Stimulated activated CD8-positive, alpha-beta memory T cell treated with anti-CD3 and anti-CD28 coated beads, Interleukin-15, amount 100 ng/mL, for 4 hours (primary cell): ENCODE measurements around the gene MACROD2.

ENCODE experiments used
- DNase-seq, 2 donors: peaks; one replicate each; pipeline ENCODE4 v3.0.0-alpha.2; 2020; ENCODE audit warnings: low read depth in 2 of 2

MACROD2 gene

DNA sequence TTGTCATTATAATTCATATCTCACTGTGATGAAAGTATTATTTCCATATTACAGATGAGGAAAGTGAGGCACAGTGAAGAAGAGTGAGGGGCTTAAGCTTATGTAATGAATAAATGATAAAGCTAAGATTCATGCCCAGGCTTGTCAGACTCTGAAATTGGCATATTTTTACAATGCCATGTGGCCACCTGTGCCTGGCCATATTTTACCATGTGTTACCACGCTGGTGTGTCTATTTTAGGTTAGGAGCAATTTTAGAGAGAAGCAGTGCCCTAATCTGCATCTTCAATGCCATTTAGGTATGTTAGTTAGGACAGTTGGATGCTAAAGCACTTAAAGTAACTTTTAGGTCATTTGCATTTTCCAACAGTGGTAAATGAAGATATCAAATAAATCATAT, 530.1 kb downstream of the MACROD2 start:
- DNase-seq, result no peak

DNA sequence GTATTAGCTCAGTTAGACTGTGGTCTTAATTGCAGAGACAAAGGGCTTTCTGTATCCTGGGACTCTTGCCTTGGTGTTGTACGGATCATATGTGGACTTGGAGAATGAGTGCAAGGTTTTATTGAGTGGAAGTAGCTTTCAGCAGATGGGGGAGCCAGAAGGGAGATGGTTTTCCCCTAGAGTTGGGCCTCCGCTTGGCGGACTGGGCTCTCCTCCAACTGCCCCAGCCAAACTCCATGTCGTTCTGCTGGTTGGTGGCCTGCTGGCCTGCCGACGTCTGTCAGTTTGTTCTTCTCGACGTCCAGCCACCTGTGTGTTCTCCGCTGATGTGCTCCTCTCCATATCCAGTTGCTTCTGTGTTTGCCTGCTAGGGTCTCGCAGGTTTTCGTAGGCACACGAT, 531.6 kb downstream of the MACROD2 start:
- no peak for DNase-seq

DNA sequence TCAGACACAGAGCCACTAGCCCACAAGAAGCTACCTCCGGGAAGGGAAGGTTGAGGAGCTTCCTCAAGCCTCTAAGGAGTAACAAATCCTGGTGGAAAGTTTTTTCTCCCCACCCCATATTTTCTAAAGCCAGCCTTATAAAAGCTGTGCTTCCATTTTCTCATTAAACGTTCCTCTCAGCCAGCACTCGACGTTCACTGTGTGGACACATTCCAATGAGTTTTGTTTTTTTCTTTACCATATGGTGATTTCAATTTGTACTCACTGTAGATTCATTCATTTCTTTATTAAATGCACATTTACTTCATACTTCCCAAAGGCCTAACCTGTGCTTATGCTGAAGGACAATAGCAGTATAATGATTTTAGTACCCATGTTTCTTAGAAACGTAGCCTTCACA, 536.5 kb downstream of the MACROD2 start:
- no peak for DNase-seq

DNA sequence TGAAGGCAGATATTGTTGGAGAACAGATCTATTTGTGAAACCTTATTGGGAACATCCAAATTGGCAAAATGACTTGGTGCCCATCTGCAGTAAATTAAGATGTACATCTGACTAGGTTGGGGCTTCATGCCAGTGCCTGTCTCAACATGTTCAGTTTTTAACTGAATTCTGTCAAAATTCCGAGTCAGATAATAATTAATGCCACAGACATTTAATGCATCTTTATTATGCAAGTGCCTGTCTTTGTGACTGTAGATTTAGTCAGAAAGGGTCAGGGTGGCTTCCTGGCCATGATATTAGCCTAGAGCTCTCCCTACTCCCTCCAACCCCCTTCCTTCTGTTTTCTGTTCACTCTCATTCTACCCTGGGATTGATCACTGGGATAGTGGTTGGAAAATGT, 541.4 kb downstream of the MACROD2 start:
- no peak for DNase-seq

DNA sequence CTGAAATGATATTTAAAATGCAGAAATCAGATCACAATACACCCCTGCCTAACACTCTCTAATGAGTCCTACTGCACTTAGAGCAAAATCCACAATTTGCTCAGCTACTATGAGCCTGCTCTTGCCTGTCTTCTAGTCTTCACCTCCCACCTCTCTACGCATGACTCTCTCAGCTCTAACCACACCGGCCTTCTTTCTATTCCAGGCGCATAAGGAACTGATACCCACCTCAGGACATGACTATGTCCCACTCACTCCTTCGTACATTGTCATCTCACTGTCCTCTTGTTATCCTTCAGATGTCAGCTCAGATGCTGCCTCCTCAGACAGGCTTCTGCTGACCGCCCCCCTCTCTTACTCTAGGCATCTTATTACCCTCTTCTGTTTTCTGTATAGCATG, 543.1 kb downstream of the MACROD2 start:
- no peak for DNase-seq

DNA sequence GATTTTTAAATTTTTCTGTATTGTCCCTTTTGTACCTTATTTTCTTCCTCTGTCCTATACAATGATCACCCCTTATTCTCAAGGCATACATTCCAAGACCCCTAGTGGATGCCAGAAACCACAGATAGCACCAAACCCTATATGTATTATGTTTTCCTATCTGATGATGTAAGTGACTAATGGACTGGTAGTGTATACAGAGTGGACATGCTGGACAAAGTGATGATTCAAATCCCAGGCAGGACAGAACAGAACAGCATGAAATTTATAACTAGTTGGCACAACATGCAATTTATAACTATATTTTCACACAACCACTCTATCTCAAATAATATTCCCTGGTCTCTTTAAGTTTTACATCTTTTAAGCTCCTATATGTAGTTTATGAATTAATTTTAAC, 547.7 kb downstream of the MACROD2 start:
- no peak for DNase-seq

DNA sequence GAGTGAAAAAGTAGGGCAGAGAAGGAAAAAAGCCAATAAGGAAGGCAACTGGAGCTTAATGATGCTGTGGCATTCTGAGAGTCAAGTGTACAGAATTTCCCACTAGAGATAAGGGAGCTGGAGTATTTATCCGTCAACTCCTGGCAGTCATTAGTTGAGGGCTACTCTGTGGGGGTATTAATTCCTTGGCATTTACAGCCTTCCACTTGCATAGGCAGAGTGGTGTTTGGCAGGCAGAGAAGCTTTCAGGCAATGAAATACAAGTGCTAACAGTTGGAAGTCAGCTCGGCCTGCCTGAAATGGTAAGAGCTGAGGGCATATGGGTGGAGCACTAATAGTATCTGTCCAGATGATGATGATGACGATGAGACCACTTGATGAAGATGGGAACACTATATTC, 549.4 kb downstream of the MACROD2 start:
- no peak for DNase-seq

DNA sequence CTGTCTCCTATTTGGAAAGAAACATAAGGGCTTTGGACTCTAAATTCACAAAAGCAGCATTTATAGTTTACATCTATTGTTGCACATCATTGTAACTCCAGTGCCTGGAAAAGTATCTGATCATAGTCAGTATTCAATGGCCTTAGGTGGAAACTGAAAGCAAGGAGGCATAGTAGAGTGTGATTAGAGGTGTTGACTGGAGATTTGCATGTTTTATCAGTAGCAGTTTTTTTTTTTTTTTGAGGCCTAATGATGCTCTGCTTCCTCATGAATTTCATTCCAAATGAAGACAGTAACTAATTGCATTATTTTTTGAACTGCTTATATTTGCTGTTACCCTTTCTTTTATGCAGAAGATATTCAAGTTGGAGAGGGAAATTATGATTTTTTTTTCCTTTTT, 555.3 kb downstream of the MACROD2 start:
- DNase-seq, result no peak

DNA sequence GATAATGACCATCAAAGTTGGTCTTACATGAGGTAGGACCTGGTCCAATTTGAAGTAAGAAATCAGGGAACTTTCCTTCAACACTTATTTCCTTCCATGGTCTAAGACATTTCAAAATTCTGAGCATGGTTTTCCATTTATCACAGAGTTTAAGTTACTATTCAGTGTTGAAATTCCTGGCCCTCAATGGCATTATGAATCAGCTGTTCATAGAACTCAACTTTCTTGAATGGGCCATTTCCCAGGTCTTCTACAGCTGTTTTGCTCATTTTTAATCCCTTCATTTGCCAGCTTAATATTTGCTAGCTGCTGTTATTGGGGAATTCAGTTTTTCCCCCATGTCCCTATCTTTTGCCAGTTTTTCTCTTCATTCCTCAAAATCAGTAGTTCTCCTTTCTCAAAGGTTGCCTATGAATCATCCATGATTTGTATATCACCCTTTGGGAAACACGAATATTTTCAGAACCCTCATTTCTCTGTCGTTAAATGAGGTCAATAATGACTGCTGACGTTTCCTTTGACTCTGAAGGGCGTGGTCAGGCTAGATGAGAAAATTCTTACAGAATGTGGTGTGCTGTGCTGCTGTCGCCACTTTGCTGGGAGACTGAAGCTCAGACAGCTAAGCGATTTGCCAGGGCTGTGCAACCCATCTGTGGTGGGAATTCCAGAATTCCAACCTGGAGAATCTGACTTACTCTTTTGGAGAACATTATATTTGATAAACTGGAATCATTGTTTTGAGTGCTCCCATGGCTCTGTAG, 558.6 kb downstream of the MACROD2 start:
- DNase-seq, result no peak

DNA sequence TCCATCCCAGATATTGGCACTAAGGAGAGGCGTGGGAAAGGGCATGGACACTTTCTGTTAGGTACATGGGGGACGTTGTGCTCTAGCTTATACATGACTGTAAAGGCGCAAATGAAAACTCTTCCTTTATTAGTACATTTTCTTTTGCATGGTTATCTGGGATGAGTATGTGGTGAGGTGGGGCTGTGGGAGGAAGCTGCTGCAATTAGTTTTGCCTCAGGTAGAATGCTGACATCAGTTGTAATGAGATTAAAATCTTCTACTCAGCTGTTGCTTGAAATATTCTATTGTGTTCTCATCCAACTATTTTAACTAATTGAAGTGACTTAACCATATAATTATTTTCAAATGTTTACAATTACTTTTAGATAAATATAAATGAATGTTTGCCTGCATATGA, 560.4 kb downstream of the MACROD2 start:
- no peak for DNase-seq

DNA sequence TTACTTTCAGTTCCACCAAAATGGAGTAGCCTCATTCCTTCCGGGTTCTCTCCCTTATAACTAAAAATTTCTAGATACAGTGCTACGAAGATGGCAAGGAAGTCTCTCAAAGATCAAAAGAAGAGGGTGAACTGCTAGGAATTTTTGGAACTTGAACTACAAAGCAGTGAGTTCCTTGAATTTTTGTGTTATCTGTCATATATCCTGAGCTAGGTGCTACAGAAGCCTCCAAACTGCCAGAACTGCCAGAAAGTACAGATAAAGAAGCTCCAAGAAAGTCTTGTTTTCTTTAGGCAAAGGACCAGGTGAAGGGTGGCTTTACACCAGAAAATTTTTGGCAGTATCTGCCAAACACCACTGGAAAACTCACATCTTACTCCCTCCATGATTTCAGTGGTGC, 560.9 kb downstream of the MACROD2 start:
- no peak for DNase-seq

DNA sequence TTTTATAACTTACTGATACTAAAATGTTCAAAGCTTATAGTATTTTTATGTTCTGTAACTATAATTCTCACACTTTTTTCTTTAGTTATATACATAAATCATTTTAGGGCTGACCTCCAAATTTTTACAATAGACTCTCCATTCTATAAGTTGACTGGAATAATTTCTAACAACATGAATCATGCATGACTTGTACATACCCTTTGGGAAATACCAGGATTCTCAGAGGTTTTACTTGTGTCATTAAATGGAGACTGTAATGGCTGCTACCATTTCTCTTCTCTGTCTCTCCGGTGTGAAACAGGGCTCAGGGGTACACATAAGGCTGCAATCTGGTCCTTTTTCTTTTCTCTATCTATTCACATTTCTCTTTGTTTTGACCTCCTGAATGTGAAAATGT, 564.3 kb downstream of the MACROD2 start:
- no peak for DNase-seq

DNA sequence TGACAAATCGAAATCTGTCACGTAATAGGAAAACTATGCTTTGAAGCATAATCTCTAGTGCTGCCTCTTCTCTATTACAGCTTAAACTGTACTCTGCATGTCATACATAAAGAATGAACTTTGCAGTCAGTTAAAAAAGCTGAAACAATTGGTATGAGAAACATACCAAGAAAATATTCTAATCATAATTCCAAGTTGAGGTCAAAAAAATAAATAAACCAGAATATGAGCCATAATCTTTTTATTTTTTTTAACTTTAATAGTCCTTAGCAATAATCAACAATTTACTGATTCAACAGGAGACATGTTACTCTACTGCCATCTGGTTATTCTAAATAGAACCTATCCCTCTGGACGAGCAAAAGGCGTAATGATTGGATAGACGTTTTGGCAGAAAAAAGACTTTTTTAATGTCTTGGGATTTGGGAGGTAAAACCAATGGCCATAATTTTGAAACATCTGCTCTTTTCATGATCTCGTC, 566.5 kb downstream of the MACROD2 start:
- no peak for DNase-seq

DNA sequence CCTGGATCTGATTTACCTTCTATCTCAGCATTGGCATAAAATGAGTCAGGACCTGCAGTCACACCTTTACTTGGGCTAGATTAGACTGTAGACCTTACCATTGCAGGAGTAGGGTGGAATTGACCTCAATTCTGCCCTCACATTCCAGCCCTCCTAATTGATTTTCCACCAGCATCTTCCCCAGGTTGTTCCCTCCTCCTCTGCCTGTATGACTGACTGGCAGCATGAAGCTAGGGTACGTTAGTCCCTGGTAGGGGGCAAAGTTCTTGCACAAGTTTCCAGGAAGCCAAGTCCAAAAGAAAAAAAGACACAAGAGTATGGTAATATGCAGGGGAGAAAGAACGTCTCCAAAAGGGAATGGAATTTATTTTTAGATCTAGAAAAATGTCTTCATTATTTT, 567.7 kb downstream of the MACROD2 start:
- no peak for DNase-seq

DNA sequence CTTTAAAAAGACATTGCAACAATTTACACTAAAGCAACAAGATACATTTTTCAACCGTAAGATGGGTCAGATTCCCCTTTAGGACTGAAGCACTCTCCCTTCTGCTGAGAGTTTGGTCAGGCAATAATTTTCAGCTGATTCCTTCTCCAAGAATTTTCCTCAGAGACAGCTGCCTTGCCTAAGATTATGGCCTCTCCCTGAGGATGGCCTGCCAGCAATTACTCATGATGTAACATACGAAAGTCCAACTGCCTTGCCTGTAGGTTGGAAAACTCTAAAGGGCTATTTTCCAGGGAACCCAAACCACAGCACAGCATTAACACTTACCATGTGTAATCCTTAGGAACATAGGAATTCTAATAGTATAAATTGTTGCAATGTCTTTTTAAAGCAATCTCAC, 571.2 kb downstream of the MACROD2 start:
- no peak for DNase-seq

DNA sequence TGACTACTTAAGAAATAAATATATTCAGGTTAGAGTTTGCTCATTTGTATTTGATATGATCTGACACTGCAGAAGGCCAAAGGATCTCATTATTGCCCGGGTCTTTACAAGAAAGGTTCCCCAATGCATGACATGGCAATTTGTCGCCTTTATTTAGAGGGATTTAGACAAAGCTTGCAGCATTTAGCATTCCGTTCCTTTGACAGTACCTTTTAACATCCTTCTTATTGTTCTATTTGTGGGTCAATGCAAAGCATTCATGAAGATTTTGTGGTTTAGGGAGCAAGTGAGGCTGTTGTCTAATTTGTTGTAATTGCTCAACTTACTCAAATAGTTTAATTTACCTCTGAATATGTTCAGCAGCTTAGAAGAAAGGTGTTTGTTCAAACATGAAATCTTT, 572.9 kb downstream of the MACROD2 start:
- no peak for DNase-seq

DNA sequence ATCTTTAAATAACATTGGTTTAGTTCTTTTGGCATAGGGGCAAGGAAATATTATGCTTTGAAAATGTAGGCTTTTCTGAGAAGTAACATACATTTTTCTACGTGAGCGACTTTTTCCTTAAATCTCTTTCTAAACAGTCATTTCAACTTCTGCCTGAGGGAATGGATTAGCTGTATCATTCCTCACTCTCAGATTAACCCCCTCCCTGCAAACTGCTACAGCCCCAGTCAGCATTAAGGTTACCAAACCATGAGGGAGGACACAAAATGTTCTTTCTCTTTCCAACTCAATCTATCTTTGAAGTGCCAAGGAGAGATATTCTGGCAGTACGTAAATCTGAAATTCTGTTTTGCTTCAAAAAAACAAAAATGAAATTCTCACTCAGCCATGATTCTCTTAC, 573.4 kb downstream of the MACROD2 start:
- no peak for DNase-seq

DNA sequence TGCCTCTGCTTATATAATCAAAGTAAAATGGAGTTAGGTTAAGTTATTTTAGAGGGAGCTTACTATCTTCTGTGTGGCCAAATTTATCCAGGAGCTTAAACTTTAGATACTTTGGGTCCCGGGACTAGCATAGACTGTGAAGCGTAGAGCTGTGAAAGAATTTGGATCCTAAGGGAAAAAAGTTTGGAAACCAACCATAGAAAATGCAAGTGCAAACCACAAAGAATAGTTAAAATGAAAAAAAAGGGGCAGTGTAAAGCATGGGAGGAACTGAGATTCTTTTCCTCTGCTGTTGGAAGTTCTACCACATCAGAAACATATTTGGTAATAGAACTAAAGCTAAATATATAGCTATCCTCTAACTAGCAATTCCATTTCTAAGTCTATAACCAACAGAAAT, 574.3 kb downstream of the MACROD2 start:
- no peak for DNase-seq

DNA sequence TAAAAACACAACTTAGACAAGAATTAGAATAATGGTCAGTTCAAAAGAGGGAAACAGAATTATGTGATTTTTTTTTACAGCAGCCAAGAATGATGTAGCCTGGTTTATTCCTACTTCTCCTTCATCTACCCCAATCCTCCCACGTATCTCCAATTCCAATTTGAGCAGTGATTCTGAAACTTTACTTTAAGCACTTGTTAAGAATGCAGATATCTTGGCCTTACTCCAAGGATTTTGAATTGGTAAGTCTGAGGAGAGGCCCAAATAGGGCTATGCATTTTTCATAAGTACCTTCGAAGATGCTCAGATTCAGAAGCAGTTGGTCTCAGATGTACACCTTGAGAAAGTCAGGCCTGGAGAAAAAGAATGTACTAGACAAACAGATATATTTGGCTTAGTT, 575.5 kb downstream of the MACROD2 start:
- DNase-seq, result no peak

DNA sequence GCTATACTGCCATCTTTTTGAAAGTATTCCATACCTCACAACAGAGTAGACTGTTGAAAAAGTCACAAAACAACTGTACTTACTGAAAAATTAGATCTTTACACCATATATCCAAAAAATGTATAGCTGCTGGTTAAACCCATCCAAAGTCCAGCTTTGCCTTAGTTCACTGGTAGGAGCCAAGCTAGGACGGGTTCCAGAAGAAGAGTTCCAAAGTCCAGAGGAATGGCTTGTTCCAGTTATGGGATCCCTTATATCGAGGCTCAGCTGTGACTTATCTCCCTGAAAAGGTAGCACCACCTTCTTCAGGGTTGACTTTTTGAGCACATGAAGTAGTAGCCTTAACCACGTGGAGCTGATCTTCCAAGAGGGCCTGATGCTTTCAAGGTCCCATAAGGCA, 578.4 kb downstream of the MACROD2 start:
- DNase-seq, result no peak

DNA sequence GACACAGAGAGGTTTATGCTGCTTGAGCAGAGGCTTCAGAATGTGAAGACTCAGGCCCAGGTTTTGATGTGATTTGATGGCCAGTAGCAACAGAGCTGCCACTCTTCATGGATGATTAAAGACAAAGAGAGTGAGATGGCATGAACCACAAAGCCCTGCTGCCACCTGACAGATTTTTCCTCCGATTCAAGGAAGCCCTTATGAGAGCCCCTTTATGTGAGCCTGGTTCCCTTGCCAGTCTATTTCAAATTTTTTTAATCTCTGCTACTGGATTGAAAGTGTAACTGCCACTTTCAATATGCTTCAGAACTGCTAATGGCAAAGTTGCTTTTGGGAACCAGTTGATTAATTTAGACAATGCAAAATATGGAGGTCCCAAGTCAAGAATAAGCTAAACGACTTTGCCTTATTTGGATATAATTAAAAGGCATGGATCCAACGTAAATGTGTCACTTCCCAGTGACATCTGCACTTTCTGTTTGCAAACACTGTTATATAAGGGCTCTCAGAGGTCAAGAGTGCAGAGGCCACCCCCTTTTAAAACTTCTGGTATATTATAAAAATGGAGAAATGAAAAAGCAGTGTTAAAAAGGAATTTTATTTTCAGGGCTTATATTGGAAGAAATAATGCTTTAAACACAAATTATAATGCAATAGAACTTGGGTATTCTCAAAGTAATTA, 581.0 kb downstream of the MACROD2 start:
- no peak for DNase-seq

DNA sequence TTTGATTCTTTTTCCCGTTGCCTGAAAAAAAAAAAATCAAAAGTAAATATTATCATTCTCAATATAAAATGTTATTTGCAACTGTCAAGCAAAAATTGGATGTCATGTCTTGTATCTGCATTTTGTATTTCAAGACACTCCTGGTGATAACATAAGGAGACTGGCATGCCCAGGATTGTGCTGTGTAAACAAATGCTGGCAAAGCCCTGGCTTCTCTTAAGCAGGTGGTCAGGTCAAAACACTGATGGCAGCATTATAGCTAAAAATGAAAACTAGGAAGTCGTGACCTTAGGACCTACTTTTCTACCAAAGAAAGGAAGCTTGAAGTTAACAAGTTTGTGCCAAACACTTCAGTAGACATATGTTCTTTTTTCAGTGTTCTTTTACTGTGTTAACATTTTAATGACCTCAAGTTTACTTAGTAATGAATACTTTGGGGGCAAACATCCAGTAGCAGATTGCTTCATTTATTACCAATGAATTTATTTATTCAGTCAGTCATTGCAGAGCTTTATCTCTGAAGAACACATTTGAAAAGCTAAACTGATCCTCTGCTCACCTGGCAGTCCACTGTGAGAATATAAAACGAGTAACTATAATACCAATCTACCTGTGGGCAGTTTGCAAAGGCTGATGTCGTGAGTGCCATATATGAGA, 585.2 kb downstream of the MACROD2 start:
- DNase-seq, result no peak

DNA sequence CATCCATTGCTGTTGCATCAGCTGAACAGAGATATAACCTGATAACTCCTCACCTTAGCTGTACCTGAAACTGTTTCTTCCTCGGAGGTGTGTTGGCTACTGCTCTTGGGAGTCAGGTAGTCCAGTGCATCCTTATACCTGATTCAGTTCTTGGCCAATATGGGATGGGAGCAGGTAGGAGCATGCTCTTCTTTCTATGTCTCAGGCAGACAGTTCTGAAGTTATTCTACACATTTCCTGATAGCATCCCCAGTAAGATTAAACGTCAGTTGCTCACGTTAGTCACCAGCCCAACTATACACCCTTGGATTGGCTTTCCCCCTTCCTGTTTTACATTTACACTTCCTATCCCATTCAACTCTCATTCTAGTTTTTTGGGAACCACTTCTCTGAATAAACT, 586.4 kb downstream of the MACROD2 start:
- DNase-seq, result no peak
